T47D (cell line): Measurements from ENCODE around the gene CXCR4.

ENCODE experiments used
- DNase-seq, 2 experiments: peaks; one replicate each; pipeline versions ENCODE4 v3.0.0 to v3.0.0-alpha.2; 2011 to 2012; ENCODE audit warnings: low read depth in 1 of 2, low spot score in 1 of 2
- JUND ChIP-seq: IDR thresholded peaks from 2 replicates; pipeline ENCODE4 v1.6.1; 2012; ENCODE audit warnings: low read depth
- in situ Hi-C: cut with HindIII; loops from 2 replicates; pipeline ENCODE4 v1.10.0; 2016; ENCODE audit warnings: low sequenced_read_pairs, low pct_unique_long_range_greater_than_20kb

Gene CXCR4

GRCh38 chr2:136128905-136129304 is 11.0 kb upstream of the CXCR4 start:
- in situ Hi-C loops = no loop called here
- no peak for TF ChIP-seq JUND
- DNase-seq = no peak

GRCh38 chr2:136128366-136128765 is 10.4 kb upstream of the CXCR4 start:
- no peak for TF ChIP-seq JUND
- in situ Hi-C loops = no loop called here
- no peak for DNase-seq

- DNase-seq = no peak
- no peak for TF ChIP-seq JUND
- in situ Hi-C loops = no loop called here
These were observed 9.4 kb upstream of the CXCR4 start for GRCh38 chr2:136127356-136127755.

GRCh38 chr2:136126421-136126926 is 8.5 kb upstream of the CXCR4 start:
- no peak for TF ChIP-seq JUND
- in situ Hi-C loops = no loop called here
- DNase-seq = no peak

GRCh38 chr2:136126021-136126420 is 8.1 kb upstream of the CXCR4 start:
- no peak for DNase-seq
- in situ Hi-C loops = no loop called here
- TF ChIP-seq JUND = no peak

- TF ChIP-seq JUND = no peak
- DNase-seq = no peak
These were observed 7.3 kb upstream of the CXCR4 start for GRCh38 chr2:136125236-136125635.

GRCh38 chr2:136124805-136125204 is 6.9 kb upstream of the CXCR4 start:
- DNase-seq = no peak
- no peak for TF ChIP-seq JUND
- in situ Hi-C loops = no loop called here

More at GRCh38 chr2:136125236-136125635, 7.3 kb upstream of the CXCR4 start:
- in situ Hi-C loops = no loop called here

- no peak for DNase-seq
- no peak for TF ChIP-seq JUND
- in situ Hi-C loops = no loop called here
These were observed 4.7 kb upstream of the CXCR4 start for GRCh38 chr2:136122661-136123060.

GRCh38 chr2:136121204-136121910 is 3.4 kb upstream of the CXCR4 start:
- TF ChIP-seq JUND = no peak
- DNase-seq = no peak
- in situ Hi-C loops = no loop called here

GRCh38 chr2:136119717-136120675 is 2.0 kb upstream of the CXCR4 start:
- in situ Hi-C loops = no loop called here
- TF ChIP-seq JUND = no peak
- DNase-seq = no peak

GRCh38 chr2:136118819-136119716 is 1.1 kb upstream of the CXCR4 start:
- in situ Hi-C loops = no loop called here
- TF ChIP-seq JUND = no peak
- DNase-seq = no peak

- DNase-seq = peak; percentile 30 to 31
- in situ Hi-C loops = no loop called here
- no peak for TF ChIP-seq JUND
These were observed 533 bp downstream of the CXCR4 start for GRCh38 chr2:136117391-136117841.
